GM19372 (cell line): Measurements from ENCODE around the gene PRSS33.

Experiments
- ATAC-seq: cut with Tn5 transposase; IDR thresholded peaks from one replicate; pipeline ENCODE4 v1.9.1; 2021; ENCODE audit warnings: mild to moderate bottlenecking, low read depth, moderate library complexity; ENCODE audit not compliant: unreplicated experiment

PRSS33 gene

GRCh38 chr16:2745116-2745890 is 42.1 kb downstream of the PRSS33 start:
- no peak for ATAC-seq

DNA sequence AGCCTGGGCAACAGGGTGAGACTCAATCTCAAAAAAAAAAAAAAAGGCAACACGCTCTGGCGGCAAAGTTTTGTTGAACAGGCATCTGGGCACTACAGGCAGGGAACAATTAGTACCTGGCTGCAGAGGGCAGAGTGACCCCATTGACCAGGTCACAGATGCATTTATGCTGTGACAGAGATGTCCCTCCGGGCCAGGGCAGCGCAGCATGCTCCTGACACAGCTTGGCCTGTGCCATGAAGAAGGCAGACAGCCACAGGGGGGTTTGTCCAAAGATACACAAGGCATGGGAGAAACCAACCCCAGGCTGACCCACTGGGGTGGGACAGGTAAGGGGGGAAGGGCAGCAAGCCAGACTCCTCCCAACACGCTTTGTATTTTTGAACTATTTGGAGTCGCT is 42.6 kb downstream of the PRSS33 start:
- no peak for ATAC-seq

DNA sequence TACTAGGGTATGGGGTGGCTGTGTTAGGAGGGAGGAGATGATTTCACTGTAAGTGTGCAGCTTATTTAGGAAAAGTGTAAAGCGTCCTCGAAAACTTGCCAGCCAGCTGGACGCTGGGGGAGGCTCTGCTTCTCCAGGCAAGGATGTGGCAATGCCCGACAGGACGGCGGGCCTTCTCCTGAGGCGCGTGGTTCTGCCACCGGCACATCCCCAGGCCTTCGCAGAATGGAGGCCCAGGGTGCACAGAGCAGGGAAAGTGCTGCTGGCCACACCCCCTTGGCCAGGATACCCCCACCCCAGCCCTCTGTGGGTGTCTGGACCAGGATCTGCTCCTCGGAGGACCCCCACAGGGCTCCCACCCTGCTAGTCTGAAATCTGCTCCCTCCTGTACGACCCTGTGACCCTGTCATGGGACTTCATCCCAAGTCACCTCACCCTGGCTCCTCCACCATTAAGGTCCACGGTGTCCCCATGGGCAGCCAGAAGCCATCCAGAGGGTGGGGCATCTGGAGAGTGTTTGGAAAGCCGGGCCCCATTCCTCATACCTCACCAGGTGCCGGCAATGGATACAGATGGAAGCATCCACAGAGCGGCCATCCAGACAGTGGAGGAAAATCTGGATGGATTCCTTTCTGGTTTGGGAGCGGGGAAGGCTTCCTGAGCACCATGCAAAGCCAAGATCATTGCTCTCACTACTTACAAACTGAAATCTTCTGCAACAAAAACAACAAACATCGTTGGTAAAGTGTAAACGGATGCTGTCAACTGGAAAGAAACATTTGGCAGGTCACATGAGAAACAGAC is 44.2 kb downstream of the PRSS33 start:
- ATAC-seq = no peak

DNA sequence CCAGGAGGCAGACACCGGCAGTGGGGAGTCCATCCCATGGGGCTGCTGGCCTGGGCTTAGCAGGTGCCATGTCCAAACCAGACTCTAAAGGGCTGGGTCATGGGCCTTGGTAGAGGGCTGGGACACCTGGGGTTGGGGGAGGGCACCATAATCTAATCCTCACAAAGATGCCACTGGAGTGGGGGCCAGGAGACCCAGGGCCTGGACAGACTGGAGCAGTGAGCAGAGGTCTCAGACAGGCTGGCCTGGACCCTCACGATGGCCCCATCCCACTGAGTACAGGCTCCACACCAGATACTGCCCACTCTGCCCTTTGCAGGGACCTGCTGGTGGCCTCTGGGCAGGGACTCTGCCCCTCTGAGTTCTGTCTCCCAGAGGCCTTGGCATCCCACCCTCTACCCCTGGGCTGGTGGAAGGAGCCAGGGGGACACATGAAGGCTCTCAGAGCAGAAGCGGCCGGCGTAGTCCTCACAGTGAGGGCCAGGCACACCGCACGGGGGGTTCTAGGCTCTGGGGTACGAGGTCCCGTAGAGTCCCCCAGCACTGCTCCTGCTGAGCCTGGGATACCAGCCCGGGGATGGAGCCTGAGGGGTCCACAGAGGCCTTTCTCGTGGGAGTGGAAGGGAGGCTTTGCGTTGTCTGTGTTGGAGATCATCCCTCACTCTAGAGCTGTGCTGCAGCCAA is 44.9 kb downstream of the PRSS33 start:
- no peak for ATAC-seq

GRCh38 chr16:2741168-2741567 is 46.2 kb downstream of the PRSS33 start:
- no peak for ATAC-seq

GRCh38 chr16:2740476-2740875 is 46.9 kb downstream of the PRSS33 start:
- ATAC-seq = no peak

GRCh38 chr16:2739625-2740430 is 47.5 kb downstream of the PRSS33 start:
- ATAC-seq = no peak

DNA sequence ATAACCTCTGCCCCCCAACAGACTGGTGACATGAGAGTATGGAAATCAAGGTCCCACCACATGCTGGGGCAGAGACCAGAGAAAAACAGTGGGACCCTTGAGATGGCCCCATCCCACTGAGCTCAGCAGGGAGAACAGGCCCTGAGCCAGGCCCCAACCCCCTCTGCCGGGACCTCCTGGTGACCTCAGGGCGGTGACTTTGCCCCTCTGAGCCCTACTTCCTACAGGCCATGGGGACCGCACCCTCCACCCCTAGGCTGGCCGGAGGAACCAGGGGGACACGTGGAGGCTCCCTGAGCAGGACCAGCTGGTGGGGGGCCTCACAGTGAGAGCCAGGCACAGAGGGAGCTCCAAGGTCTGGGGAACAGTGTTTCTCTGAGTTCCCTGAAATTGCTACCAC is 48.7 kb downstream of the PRSS33 start:
- ATAC-seq = no peak

- ATAC-seq = no peak
These were observed 49.4 kb downstream of the PRSS33 start for GRCh38 chr16:2737895-2738418.

DNA sequence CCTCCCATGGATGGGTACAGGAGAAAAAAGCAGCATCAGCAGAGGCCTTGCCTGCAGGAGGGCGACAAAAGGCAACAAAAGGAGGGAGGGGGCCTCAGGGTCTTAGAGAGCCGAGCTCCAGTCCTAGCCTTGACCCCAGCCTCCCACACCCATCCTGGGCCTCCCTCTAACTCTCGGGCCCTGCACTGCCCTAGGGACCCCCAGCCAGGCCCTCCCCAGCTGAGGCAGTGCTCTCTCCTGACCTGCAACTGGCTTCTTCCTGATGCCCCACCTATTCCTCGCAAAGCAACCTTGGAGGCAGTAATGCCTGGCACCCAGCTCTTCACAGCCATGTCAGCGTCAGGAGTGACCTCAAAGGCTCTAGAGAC is 50.1 kb downstream of the PRSS33 start:
- ATAC-seq = no peak

- no peak for ATAC-seq
These were observed 50.7 kb downstream of the PRSS33 start for GRCh38 chr16:2736476-2737237.

DNA sequence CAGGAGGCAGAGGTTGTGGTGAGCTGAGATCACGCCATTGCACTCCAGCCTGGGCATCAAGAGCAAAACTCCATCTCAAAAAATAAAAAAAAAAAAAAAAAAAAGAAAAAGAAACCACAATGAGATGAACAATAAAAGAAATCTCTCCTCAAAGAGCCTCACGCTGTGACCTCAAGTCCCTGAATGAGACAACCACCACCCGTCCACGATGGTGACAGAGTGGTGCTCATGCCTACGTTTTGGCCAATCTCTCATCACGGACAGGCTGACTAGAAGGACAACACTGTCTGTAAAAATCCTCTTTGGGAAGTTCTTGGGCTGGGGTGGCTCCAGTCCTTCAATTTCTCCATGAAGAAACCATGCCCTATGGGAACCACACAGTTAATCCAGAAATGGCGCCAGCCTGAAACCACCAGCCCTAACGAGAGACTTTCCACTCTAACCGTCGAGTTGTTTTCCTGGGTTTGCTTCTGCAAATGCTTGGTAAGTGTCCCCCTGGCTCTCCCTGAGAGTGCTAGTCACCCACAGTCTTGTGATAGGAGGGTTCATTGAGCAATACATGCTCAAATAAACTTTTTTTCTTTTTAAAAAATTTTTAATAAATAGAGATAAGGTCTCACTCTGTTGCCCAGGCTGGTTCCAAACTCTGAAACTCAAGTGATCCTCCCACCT is 52.4 kb downstream of the PRSS33 start:
- ATAC-seq = no peak
